K562 (cell line): ENCODE data around the gene TACC3. TPM values are rescaled to one million over a fixed set of nuclear protein-coding genes. Genes with fewer than 3 reads are reported as not detected.

Experiments
- CHD4 ChIP-seq: fragments of 200-600 bp; sonication (generic); IDR thresholded peaks from 3 replicates; pipeline ENCODE4 v1.6.1; 2012; ENCODE audit warnings: low read depth, mild to moderate bottlenecking, mixed read lengths, low read length, inconsistent platforms; ENCODE audit not compliant: insufficient read depth, insufficient replicate concordance, poor library complexity, severe bottlenecking
- EZH2 ChIP-seq: IDR thresholded peaks from 2 replicates; pipeline ENCODE4 v1.6.1; 2012; ENCODE audit warnings: low read depth, mild to moderate bottlenecking, inconsistent platforms, low read length, borderline replicate concordance
- HDAC2 ChIP-seq: fragments of 450-650 bp; IDR thresholded peaks from 2 replicates; pipeline ENCODE4 v1.6.1; 2016; ENCODE audit warnings: mild to moderate bottlenecking
- KHSRP ChIP-seq: fragments of 450-650 bp; IDR thresholded peaks from 2 replicates; pipeline ENCODE4 v1.6.1; 2017
- NCOA2 ChIP-seq, 2 experiments: fragments of 450-650 bp; IDR thresholded peaks; 2 replicates each; pipeline ENCODE4 v1.6.1; 2018; ENCODE audit warnings: mild to moderate bottlenecking in 2 of 2, moderate library complexity in 1 of 2; ENCODE audit not compliant: partially characterized antibody in 2 of 2
- NR3C1 ChIP-seq: sonication (generic); formaldehyde crosslinking; IDR thresholded peaks from 2 replicates; pipeline ENCODE4 v1.8.1; 2022; ENCODE audit warnings: missing genetic modification reagents
- RBBP5 ChIP-seq: fragments of 200-600 bp; sonication (generic); IDR thresholded peaks from 2 replicates; pipeline ENCODE4 v1.6.1; 2012; ENCODE audit warnings: borderline replicate concordance, mild to moderate bottlenecking, low read length, control low read depth, inconsistent platforms; ENCODE audit not compliant: insufficient read depth, poor library complexity, severe bottlenecking
- SAFB ChIP-seq: fragments of 200-400 bp; formaldehyde crosslinking; IDR thresholded peaks from 2 replicates; pipeline ENCODE4 v1.6.1; 2017; ENCODE audit warnings: low read depth, low read length, borderline replicate concordance
- SMAD4 ChIP-seq: fragments of 250-450 bp; sonication (Bioruptor Pico); conservative IDR thresholded peaks from 2 replicates; pipeline ENCODE4 v1.8.0; 2021; ENCODE audit warnings: inconsistent platforms, mild to moderate bottlenecking, moderate library complexity
- ZNF143 ChIP-seq: sonication (generic); formaldehyde crosslinking; IDR thresholded peaks from 2 replicates; pipeline ENCODE4 v1.9.0; 2022; ENCODE audit warnings: mild to moderate bottlenecking, missing genetic modification reagents
- ZNF197 ChIP-seq: fragments of 200-800 bp; sonication (Bioruptor generic); IDR thresholded peaks from 2 replicates; pipeline ENCODE4 v1.6.1; 2016; ENCODE audit warnings: low read depth, missing genetic modification characterization, missing compliant biosample characterization
- ZNF282 ChIP-seq: sonication (generic); formaldehyde crosslinking; IDR thresholded peaks from 2 replicates; pipeline ENCODE4 v1.8.1; 2023; ENCODE audit warnings: missing genetic modification reagents
- ZNF766 ChIP-seq: fragments of 200-800 bp; sonication (Bioruptor generic); conservative IDR thresholded peaks from 2 replicates; pipeline ENCODE4 v1.6.1; 2016; ENCODE audit warnings: missing genetic modification characterization, missing compliant biosample characterization
- ZNF79 ChIP-seq: fragments of 250-450 bp; sonication (Bioruptor Pico); IDR thresholded peaks from 2 replicates; pipeline ENCODE4 v1.4.0; 2020; ENCODE audit warnings: low read depth, mild to moderate bottlenecking, moderate library complexity
- ZSCAN29 ChIP-seq: fragments of 450-650 bp; IDR thresholded peaks from 2 replicates; pipeline ENCODE4 v1.6.1; 2017
- polyA plus RNA-seq, 8 experiments: library from polyadenylated mRNA; depleted of rRNA in 4 of 8; stranded (reverse) in 5 of 8; unstranded in 3 of 8; fragments of >200 nt; fragmentation: Nextera tagmentation in 2 of 8; fragmentation: Illumina TruSeq in 1 of 8; extraction: Ambion mirVana in 2 of 8; extraction: Trizol in 1 of 8; gene quantifications; 2 replicates each; pipeline versions ENCODE4 v1.2.1 to v1.2.3, GENCODE V29; 2011 to 2014; ENCODE audit warnings: inconsistent platforms in 1 of 8, missing spikeins in 1 of 8
- total RNA-seq, 7 experiments: library from RNA; depleted of rRNA in 6 of 7; stranded (reverse); fragments of >200 nt in 6 of 7; fragmentation: Illumina TruSeq in 2 of 7; extraction: Trizol in 2 of 7; gene quantifications; 2 replicates each; pipeline versions ENCODE4 v1.2.1 to v1.2.3, GENCODE V29; 2011 to 2021; ENCODE audit warnings: low replicate concordance in 1 of 7
- TF ChIP-seq, protein P1 (sequence below): sonication (generic); formaldehyde crosslinking; IDR thresholded peaks from 2 replicates; pipeline ENCODE4 v1.8.0; 2023; ENCODE audit warnings: mild to moderate bottlenecking, missing genetic modification reagents
- TF ChIP-seq, protein P2 (sequence below): sonication (generic); formaldehyde crosslinking; IDR thresholded peaks from 2 replicates; pipeline ENCODE4 v1.8.1; 2022; ENCODE audit warnings: missing genetic modification reagents
- TF ChIP-seq, protein P3 (sequence below): fragments of 200-400 bp; formaldehyde crosslinking; IDR thresholded peaks from 2 replicates; pipeline ENCODE4 v1.6.1; 2017; ENCODE audit warnings: mild to moderate bottlenecking, low read depth, low read length, moderate library complexity
- TF ChIP-seq, protein P4 (sequence below): fragments of 450-650 bp; IDR thresholded peaks from 2 replicates; pipeline ENCODE4 v1.6.1; 2016

Gene TACC3
- total and polyA plus RNA-seq, 9 of the 15 experiments (the other 6 are each of a cell fraction or from before 2014, with no cell fraction given), result 1.9 to 122 (median 55.6) TPM

DNA sequence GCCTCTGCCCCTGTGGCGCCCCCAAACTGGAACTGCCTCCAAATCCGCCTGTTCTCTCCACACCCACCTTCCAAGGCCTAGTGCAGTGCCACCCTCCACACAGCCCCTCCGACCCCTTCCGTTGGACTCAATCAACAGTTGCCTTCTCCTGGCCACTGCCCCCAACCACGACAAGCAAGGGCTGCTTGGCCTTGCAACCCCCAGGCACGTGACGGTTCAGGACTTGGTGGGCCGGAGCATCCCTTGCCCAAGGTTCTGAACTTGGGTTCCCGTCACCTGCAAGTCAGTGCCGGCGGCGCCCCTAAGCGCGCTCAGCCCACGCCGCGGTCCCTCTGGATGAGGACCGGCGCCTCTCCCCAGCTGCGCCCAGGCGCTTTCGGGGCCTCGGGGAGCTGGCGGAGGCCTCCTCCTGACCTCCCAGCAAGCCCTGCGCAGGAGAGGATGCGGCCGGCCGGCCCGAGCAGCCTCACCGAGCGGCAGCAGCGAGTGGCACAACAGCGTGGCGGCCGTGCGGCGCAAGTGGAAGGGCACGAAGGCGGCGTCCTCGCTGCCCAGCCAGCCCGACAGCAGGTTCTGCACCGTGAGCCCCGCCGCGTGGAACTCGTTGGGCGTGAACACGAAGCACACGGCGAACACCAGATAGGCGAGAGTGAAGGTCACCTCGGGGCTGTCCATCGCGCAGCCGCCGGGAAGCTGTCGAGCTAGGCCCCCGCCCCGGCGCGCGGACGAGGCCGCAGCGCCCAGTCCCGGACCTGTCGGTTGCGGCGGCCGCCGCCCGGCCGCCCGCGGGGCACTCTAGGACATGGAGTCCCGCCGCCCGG lies 948 bp upstream of the TACC3 start (continued):
- no peak for TF ChIP-seq CHD4
- TF ChIP-seq ZSCAN29, result no peak
- no peak for TF ChIP-seq NCOA2 (IDR thresholded peaks at IDR 0.05; ENCODE audit: partially characterized antibody in 2 of 2)
- TF ChIP-seq ZNF766 (CRISPR knock-in tag), result no peak
- TF ChIP-seq, protein P1, sequence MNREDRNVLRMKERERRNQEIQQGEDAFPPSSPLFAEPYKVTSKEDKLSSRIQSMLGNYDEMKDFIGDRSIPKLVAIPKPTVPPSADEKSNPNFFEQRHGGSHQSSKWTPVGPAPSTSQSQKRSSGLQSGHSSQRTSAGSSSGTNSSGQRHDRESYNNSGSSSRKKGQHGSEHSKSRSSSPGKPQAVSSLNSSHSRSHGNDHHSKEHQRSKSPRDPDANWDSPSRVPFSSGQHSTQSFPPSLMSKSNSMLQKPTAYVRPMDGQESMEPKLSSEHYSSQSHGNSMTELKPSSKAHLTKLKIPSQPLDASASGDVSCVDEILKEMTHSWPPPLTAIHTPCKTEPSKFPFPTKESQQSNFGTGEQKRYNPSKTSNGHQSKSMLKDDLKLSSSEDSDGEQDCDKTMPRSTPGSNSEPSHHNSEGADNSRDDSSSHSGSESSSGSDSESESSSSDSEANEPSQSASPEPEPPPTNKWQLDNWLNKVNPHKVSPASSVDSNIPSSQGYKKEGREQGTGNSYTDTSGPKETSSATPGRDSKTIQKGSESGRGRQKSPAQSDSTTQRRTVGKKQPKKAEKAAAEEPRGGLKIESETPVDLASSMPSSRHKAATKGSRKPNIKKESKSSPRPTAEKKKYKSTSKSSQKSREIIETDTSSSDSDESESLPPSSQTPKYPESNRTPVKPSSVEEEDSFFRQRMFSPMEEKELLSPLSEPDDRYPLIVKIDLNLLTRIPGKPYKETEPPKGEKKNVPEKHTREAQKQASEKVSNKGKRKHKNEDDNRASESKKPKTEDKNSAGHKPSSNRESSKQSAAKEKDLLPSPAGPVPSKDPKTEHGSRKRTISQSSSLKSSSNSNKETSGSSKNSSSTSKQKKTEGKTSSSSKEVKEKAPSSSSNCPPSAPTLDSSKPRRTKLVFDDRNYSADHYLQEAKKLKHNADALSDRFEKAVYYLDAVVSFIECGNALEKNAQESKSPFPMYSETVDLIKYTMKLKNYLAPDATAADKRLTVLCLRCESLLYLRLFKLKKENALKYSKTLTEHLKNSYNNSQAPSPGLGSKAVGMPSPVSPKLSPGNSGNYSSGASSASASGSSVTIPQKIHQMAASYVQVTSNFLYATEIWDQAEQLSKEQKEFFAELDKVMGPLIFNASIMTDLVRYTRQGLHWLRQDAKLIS (CRISPR knock-in tag), result no peak
- no peak for TF ChIP-seq ZNF79 (CRISPR knock-in tag)
- TF ChIP-seq ZNF197 (CRISPR knock-in tag), result no peak
- 0 out of 2 replicates have a peak, but pooled peaks have one; percentile 56 for TF ChIP-seq SMAD4
- TF ChIP-seq, protein P2, sequence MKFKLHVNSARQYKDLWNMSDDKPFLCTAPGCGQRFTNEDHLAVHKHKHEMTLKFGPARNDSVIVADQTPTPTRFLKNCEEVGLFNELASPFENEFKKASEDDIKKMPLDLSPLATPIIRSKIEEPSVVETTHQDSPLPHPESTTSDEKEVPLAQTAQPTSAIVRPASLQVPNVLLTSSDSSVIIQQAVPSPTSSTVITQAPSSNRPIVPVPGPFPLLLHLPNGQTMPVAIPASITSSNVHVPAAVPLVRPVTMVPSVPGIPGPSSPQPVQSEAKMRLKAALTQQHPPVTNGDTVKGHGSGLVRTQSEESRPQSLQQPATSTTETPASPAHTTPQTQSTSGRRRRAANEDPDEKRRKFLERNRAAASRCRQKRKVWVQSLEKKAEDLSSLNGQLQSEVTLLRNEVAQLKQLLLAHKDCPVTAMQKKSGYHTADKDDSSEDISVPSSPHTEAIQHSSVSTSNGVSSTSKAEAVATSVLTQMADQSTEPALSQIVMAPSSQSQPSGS (CRISPR knock-in tag), result no peak
- TF ChIP-seq NR3C1, result peak; percentile 74; the same call in 1 of the 2 replicates
- no peak for TF ChIP-seq EZH2
- TF ChIP-seq ZNF143 (CRISPR knock-in tag), result peak; percentile 68
- peak; percentile 77 for TF ChIP-seq RBBP5
- TF ChIP-seq, protein P3, sequence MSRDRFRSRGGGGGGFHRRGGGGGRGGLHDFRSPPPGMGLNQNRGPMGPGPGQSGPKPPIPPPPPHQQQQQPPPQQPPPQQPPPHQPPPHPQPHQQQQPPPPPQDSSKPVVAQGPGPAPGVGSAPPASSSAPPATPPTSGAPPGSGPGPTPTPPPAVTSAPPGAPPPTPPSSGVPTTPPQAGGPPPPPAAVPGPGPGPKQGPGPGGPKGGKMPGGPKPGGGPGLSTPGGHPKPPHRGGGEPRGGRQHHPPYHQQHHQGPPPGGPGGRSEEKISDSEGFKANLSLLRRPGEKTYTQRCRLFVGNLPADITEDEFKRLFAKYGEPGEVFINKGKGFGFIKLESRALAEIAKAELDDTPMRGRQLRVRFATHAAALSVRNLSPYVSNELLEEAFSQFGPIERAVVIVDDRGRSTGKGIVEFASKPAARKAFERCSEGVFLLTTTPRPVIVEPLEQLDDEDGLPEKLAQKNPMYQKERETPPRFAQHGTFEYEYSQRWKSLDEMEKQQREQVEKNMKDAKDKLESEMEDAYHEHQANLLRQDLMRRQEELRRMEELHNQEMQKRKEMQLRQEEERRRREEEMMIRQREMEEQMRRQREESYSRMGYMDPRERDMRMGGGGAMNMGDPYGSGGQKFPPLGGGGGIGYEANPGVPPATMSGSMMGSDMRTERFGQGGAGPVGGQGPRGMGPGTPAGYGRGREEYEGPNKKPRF, result no peak
- TF ChIP-seq ZNF282 (CRISPR knock-in tag), result peak; percentile 81; the same call in 1 of the 2 replicates
- peak; percentile 44; the same call in 1 of the 2 replicates for TF ChIP-seq SAFB
- TF ChIP-seq, protein P4, sequence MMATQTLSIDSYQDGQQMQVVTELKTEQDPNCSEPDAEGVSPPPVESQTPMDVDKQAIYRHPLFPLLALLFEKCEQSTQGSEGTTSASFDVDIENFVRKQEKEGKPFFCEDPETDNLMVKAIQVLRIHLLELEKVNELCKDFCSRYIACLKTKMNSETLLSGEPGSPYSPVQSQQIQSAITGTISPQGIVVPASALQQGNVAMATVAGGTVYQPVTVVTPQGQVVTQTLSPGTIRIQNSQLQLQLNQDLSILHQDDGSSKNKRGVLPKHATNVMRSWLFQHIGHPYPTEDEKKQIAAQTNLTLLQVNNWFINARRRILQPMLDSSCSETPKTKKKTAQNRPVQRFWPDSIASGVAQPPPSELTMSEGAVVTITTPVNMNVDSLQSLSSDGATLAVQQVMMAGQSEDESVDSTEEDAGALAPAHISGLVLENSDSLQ, result no peak
- no peak for TF ChIP-seq KHSRP
- TF ChIP-seq HDAC2, result no peak
